Suprapubic skin (tissue), 3 donors: ENCODE measurements around the gene PLA2G5.

Experiments used
- CTCF ChIP-seq, 2 donors: fragments of 200-600 bp in 1 of 2; fragments of 450-650 bp in 1 of 2; sonication (generic) in 1 of 2; IDR thresholded peaks; one replicate each; pipeline ENCODE4 v1.5.1; 2016 to 2019; ENCODE audit warnings: antibody characterized with exemption in 2 of 2, mild to moderate bottlenecking in 1 of 2, moderate library complexity in 1 of 2
- EP300 ChIP-seq: sonication (generic); formaldehyde crosslinking; IDR thresholded peaks from one replicate; pipeline ENCODE4 v1.6.1; 2017; ENCODE audit warnings: antibody characterized with exemption
- POLR2A ChIP-seq, 2 donors: fragments of 450-650 bp; IDR thresholded peaks; one replicate each; pipeline ENCODE4 v1.6.1; 2017; ENCODE audit warnings: antibody characterized with exemption in 2 of 2, mild to moderate bottlenecking in 2 of 2, moderate library complexity in 2 of 2

- no peak for TF ChIP-seq CTCF (IDR thresholded peaks at IDR 0.05)
- TF ChIP-seq POLR2A (IDR thresholded peaks at IDR 0.05) = no peak
- TF ChIP-seq EP300 = no peak
These were observed 71.0 kb downstream of the PLA2G5 start for GRCh38 chr1:20141001-20141400.
